IPS-NIHi7 (cell line): ENCODE measurements around the gene HINFP.
"Not testable (repeated sequence)": the region's sequence is repeated elsewhere in the genome, so short reads cannot be mapped to it uniquely, and the experiment has no call there.

Source experiments
- DNase-seq: peaks from one replicate; pipeline ENCODE4 v3.0.0; 2012; ENCODE audit warnings: mixed read lengths; ENCODE audit errors: extremely low spot score

The HINFP gene

DNA sequence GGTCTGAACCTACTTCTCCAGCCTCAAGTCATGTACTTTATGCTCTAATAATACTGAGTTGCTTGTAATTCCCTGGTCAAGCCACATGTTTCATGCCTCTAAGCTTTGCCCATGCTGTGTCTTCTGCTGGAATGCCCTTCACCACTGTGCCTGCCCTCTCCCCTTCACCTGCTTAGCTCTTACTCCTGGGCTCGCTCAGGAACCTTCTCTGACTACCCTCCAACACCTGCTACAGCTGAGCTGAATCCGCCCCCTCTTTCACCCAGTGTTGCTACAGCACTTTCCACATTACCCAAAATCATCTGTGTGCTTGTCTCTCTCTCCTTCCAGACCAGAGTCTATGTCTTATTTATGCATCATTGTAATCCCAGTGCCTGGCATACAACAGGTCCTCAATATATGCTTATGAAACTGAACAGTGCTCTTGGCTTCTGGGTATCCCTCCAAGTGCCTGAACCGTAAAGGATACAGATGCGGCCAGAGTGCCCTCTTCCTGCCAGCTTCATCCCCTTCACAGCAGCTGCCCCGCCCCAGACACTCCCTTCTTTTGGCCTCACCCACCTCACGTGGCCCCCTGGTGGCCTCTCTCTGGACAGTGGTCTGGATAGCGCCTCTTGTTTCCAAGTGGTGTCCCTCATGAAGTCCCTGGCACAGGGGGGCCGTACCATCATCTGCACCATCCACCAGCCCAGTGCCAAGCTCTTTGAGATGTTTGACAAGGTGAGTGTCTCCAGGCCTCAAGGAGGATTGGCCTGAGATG is 34.5 kb downstream of the HINFP start:
- DNase-seq: peak; percentile 48

DNA sequence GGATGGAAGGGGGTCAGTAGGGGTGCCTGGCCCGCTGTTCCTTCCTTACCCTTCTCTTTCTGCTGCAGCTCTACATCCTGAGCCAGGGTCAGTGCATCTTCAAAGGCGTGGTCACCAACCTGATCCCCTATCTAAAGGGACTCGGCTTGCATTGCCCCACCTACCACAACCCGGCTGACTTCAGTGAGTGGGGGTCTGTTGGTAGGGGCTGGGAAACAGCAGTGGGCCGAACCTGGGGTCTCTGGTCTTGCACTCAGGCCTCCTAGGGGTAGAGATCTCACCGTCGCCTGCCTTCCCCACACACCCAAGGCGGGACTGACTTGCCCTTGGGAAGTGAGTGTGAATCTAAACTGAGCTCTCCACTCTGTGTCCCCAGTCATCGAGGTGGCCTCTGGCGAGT is 35.1 kb downstream of the HINFP start:
- DNase-seq: no peak

DNA sequence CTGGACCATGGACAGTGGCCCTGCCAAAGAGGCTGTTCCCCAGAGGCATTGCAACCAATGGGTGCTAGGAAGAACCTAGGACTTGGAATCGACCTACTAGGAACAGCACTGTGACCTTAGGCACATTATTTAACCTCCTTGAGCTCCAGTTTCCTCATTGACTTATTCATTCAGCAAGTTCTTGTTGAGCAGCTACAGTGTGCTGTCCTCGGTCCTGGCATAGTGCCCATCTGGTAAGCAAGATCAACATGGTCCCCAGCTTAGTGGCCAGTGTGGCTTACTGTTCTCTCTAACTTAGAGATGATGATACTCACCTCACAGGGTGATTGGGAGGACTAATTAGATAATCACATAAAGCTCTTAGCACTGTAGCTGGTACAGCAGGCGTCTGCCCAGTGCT is 35.7 kb downstream of the HINFP start:
- no peak for DNase-seq

DNA sequence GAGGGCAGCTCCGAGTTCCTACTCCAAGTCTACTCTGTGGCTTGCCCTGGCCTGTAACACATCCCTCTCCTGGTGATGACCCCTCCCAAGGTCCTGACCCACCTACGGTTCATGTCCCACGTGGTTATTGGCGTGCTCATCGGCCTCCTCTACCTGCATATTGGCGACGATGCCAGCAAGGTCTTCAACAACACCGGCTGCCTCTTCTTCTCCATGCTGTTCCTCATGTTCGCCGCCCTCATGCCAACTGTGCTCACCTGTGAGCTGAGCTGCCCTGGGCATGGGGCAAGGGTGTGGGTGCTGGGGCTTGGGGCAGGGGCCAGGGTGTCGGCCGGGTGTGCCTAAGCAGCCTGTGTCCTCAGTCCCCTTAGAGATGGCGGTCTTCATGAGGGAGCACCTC is 37.1 kb downstream of the HINFP start:
- DNase-seq: no peak

DNA sequence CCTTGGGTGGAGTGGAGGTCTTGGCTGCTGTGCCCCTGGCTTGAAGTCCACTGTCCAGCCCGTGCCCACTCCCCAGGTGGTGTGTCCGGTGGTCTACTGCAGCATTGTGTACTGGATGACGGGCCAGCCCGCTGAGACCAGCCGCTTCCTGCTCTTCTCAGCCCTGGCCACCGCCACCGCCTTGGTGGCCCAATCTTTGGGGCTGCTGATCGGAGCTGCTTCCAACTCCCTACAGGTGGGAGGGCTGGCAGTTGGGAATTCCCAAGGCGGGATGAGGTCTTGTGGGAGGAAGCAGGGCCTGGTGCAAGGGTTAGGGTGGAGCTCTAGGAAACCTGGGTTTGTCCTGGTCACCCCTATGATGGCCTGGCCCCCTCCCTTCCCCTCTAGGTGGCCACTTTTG is 38.8 kb downstream of the HINFP start:
- DNase-seq: no peak

DNA sequence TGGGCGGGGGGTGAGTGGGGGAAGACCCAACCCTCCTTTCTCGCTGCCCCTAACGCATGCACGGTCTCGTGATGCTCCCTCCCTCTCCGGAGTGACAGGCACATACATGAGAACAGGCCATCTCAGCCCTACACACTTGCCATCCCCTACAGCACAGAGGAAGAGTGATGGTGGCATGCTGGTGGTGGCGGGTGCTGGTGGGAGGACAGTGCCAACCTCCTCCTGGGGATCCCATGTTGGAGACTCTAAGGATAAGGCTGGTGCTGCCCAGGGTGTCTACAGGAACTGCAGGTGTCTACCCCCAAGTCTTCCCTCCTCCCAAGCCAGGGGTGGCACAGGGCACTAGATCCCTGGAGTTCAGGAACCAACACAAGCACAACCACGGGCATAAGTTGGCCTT is 40.5 kb downstream of the HINFP start:
- DNase-seq: no peak

DNA sequence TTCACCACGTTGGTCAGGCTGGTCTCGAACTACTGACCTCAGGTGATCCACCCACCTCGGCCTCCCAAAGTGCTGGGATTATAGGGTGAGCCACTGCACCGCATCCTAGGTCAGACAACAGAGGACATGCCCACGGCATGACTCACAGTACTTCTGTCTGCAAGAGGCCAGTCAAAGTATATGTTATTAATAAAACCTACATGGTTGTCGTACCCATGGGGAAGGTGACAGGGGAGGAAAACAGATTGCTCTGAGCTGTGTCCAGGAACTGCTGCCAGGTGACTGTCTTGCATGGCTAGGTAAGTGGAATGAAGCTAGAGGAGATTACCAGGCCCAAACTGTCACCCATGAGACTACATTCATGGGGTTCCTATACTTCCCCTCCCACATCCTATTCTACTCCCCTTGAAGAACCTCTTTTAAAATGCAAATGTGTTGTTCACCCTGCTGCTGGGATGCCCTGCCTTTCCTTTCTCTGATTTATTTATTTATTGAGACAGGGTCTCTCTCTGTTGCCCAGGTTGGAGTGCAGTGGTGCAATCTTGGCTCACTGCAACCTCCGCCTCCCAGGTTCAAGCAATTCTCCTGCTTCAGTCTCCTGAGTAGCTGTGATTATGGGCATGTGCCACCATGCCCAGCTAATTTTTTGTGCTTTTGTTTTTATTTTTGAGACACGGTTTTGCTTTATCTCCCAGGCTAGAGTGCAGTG is 45.1 kb downstream of the HINFP start:
- DNase-seq: no peak

DNA sequence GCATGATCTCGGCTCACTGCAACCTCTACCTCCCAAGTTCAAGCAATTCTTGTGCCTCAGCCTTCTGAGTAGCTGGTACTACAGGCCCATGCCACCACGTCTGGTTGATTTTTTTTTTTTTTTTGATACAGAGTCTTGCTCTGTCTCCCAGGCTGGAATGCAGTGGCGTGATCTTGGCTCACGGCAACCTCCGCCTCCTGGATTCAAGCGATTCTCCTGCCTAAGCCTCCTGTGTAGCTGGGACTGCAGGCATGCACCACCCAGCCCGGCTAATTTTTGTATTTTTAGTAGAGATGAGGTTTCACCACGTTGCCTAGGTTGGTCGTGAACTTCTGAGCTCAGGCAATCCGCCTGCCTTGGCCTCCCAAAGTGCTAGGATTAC is 45.7 kb downstream of the HINFP start:
- not testable (repeated sequence) for DNase-seq

DNA sequence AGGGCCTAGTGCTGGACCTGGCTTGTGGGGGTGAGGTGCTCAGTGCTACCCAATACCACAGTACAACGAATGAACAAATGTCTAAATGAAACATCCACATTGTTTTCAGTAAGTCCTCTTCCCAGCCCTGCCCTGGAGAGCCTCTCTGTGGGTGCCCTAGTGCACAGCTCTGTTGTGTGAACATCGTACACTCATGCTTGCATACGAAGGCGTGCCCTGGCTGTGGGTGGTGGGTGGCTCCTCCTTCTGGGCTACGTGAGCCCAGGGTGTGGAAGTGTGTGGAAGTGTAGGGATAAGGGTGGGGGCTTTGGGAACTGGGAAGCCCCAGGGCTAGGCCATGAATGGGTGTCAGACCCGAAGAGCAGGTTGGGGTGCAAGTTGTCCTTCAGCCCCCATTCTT is 46.6 kb downstream of the HINFP start:
- DNase-seq: no peak

DNA sequence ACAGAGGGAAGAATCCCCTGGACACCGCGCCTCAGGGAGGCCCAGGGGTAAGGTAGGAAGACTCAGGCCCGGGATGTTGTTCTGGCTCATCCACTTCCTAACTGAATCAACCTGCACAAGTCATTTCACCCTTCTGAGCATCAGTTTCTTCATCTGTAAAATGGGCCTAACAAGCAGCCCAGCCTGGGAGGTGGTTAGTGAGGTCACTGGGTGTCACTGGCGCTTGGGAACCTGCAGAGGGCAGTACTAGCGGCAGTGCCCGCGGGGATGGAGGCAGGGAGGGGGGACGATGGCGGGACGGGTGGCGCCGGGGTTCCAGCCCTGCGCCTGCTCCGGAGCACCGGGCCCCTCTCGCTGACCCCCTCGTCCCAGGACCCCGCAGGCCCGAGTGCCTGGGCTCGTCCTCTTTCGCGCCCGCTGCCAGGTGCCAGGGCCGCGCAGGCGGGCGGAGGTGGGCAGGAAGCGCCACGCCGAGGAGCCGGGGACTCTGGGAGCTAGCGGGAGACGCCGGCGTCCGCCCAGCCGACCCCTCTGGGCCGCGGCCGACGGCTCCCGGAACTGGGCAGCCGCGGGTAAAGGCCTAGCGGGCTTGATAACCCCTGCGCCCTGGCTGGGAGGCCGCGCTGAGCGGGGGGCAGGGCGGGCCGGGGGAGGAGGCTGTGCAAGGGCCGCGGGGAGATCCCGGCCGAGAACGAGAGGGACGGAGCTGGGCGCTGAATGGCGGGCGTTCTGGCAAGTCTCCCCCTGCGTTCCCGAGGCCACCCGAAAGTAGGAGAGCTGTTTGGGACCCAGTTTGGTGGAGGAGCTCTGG is 47.3 kb downstream of the HINFP start, which contains the start of gene NLRX1:
TSS of gene NLRX1 (plus strand) at position 255 of the 811 bp plus-strand sequence. CDS start 2,679 bp downstream, outside the sequence.
- peak; percentile 97 for DNase-seq

DNA sequence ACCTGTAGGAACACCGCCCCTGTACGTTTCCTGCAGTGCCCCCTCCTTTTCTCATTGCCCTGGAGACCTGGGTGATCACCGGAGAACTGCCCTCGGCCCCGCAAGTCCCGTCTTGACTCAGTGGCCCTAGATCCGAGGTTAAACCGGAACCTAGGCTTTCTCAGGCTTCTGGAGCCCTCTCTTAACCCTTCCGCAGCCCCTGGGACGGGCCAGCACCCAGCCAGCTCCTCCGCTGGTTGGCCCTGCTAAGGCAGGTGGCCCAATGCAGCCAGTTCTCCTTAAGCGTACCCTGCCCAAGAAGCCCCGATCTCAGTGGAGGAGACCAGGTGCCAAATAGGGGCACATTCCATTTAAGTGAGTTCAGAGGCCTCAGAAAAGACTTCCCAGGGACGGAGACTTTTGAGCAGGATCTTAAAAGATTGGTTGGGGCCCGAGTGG is 47.9 kb downstream of the HINFP start:
- DNase-seq: peak; percentile 79

DNA sequence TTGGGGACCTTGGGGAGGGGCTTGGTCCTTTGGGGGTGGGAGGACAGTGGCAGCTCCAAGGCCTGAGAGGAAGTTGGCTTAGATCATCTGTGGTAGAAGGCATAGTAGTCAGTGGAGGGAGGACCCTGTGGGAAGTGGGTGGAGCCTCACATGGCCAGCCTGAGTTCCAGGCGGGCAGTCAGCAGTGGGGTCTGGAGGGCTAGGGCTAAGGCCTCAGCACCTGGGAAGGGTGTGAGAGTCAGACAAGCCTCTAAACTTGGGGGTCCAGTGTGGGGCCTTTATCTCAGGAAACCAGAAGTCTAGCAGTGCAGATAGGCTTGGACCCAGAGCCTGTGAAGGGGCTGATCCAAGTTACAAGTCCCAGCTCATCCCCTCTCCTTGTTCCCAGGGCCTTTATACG is 51.1 kb downstream of the HINFP start:
- DNase-seq: no peak

DNA sequence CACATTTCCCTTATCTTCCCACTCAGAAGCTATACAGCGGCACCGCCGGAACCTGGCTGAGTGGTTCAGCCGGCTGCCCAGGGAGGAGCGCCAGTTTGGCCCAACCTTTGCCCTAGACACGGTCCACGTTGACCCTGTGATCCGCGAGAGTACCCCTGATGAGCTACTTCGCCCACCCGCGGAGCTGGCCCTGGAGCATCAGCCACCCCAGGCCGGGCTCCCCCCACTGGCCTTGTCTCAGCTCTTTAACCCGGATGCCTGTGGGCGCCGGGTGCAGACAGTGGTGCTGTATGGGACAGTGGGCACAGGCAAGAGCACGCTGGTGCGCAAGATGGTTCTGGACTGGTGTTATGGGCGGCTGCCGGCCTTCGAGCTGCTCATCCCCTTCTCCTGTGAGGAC is 52.1 kb downstream of the HINFP start:
- no peak for DNase-seq

DNA sequence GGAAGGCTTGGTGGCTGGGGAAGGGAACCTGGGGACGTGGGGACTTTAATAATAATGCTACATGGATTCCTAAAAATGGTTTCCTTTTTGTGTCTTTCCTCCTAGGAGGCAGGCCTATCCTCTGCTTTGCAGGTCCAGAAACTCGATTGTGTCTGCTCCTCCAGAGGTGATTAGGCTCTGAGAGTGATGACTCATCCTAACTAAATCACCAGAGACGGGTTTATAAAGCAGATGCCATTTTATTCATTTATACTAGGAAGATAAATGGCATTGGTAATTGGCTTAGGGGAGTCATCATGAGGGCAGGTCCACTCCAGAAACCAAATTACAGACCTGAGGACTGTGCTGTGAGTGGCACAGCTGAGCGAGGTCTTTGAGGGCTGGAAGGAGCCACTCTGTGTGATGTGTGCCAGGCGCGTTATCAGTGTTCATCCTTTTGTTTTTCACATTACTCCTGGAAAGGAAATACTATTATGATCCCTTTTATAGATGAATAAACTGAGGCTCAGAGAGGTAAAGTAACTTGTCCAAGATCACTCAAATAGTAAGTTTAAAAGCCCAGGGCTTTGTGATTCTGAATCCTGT is 54.2 kb downstream of the HINFP start:
- no peak for DNase-seq

DNA sequence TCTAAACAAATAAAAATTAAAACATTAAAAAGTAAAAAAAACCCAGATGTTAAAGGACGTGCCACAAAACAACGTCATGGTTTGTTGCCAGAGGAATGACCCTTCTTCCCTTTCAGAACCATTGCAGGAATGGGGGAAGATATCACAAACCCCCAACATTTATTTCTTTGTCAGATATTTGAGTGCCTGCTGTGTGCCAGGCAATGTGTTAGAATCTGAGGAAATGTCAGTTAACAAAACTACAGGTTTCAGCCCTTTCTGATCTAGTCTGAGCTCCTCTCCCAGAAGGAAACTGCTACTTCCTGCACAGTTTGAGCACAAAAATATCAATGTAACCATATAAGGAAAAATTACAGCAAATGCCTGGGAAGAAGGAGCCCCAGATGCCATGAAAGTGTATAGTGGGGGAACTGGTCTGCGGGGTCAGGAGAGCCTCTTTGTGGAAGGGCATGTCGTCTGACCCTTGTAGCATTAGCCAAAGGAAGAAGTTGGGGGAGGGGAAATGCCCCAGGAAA is 56.8 kb downstream of the HINFP start:
- no peak for DNase-seq

DNA sequence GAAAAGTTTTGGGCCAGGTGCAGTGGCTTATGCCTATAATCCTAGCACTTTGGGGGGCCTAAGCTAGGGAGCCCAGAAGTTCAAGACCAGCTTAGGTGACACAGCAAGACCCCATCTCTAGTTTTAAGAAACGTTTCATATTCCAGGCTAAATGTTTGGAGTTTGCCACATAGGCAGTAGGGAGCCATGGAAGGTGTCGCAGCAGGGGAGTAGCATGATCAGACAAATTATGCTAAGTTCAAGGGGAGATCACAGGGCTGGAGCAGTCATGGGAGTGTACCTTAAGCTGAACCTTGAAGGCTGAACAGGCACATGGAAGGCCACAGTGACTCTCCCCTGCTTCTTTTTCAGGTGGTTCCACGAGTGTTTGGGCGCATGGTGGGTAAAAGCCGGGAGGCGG is 58.0 kb downstream of the HINFP start:
- DNase-seq: no peak

DNA sequence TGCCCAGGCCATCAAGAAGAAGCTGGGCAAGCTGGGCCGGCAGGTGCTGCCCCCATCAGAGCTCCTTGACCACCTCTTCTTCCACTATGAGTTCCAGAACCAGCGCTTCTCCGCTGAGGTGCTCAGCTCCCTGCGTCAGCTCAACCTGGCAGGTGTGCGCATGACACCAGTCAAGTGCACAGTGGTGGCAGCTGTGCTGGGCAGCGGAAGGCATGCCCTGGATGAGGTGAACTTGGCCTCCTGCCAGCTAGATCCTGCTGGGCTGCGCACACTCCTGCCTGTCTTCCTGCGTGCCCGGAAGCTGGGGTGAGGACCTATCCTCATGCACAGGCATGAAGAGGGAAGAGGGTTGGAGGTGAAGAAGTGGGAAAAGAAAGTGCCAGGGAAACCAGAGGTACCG is 58.6 kb downstream of the HINFP start:
- DNase-seq: no peak

DNA sequence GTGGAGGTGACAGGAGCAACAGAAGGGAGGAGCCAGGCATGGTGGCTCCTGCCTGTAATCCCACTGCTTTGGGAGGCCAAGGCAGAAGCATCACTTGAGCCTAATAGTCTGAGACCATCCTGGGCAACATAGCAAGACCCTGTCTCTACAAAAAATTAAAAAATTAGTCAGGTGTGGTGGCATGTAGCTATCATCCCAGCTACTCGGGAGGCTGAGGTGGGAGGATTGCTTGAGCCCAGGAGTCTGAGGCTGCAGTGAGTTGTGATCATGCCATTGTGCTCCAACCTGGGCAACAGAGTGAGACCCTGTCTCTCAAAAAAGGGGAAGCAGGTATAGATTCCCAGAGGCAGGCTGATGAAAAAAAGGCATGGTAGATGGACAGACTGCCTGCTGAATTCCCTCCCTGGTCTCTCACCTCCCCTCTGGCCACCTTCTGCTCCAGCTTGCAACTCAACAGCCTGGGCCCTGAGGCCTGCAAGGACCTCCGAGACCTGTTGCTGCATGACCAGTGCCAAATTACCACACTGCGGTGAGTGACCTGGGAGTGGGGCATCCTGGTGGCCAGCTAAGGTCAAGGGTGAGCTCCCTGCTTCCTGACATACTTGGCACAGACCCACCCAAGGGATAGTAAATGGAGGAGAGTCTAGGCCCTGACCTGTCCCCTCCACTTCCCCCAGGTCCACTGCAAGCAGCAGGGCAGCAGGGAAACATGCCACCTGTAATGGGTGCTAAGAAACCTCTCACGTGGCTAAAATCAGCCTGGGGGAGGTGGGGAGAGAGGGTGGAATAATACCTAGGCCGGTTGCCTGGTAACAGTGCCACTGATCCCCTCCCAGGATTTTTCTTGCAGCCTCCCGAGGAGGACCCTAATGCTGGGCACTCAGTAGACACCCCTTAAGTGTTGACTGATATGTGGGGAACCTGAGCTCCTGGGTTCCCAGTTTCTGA is 59.6 kb downstream of the HINFP start:
- DNase-seq: no peak

DNA sequence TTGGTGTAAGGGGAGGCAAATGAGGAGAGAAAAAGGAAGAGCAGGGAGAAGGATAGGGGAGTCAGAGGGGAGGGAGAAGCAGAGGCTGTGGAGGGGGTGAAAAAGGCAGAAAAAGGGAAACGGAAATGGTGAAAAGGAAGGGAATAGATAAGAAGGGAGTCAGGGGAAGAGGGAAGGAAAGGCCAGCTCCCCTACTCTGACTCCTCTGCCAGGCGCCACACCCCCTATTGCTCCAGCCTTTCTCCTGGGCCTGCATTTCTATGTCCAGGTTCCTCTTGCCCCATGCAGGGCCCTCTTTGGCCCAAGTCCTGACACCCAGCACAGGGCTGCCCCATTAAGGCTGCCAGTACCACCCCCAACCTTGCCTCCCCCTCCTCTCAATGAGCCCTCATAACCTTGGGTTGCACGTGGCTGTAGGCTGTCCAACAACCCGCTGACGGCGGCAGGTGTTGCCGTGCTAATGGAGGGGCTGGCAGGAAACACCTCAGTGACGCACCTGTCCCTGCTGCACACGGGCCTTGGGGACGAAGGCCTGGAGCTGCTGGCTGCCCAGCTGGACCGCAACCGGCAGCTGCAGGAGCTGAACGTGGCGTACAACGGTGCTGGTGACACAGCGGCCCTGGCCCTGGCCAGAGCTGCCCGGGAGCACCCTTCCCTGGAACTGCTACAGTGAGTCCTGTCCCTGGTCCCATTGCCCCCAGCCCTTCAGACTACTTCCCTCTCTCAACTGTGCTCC is 60.5 kb downstream of the HINFP start:
- DNase-seq: no peak

DNA sequence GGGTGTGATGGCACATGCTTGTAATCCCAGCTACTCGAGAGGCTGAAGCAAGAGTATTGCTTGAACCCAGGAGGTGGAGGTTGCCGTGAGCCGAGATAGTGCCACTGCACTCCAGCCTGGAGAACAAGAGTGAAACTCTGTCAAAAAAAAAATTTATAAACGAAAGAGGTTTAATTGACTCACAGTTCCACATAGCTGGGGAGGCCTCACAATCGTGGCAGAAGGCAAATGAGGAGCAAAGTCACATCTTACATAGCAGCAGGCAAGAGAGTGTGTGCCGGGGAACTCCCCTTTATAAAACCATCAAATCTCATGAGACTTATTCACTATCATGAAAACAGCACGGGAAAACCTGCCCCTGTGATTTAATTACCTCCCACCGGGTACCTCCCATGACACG is 63.0 kb downstream of the HINFP start:
- not testable (repeated sequence) for DNase-seq
